Activated CD8-positive, alpha-beta memory T cell treated with anti-CD3 and anti-CD28 coated beads, Interleukin-2, amount 50 U/mL, for 4 hours (primary cell): Measurements from ENCODE around the gene PCDH1.

Source experiments
- DNase-seq: peaks from one replicate; pipeline ENCODE4 v3.0.0-alpha.2; 2020

Gene PCDH1

DNA sequence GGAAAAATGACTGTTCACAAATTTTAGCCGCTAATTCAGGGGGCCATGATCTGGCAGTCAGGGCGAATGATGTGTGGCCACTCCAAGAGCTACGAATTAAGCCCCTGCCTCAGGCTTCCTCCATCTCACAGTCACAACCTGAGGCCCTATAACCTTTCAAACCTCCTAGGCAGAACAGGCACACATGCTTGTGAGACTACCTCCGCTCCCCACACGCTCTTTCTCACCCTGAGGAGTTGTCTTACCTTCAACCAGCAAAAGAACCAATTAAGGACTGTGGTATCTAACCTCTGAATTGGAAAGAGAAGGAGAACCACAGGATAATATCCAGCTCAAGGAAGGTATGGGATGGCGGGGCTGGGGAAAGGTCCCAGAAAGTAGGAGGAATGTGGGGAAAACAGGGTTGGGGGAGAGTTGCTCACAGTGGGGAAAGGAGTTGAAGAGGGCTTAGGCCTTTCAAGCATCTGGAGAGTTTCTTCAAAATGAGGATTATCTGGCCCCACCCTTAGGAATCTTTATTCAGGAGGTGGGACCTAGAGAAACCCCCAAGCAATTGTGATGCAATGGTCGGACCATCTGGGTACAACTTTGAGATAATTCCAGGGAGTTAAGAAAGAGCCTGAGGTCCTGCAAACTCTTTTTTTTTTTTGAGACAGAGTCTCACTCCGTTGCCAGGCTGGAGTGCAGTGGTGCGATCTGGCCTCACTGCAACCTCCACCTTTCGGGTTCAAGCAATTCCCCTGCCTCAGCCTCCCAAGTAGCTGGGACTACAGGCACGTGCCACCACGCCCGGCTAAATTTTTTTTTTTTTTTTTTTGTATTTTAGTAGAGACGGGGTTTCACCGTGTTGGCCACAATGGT, 5.5 kb downstream of the PCDH1 start:
- DNase-seq = no peak

DNA sequence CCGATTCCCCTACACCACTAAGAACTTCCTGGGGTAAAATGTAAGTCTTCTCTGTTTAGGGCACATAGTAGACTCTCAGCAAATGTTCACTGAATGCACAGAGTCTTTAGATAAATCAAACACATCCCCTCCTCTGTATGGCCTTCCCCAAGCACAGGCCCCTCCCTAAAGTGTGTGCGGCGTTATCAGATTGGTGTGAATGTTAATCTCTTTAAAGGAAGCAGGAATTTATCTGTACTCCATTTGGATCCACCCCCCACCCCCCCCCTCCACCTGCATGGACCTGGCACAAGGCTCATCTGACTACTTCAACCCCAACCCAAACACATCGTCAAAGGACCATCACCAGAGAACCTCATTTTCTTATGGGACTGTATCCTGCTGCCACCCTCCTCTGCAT, 6.3 kb downstream of the PCDH1 start:
- DNase-seq = no peak

DNA sequence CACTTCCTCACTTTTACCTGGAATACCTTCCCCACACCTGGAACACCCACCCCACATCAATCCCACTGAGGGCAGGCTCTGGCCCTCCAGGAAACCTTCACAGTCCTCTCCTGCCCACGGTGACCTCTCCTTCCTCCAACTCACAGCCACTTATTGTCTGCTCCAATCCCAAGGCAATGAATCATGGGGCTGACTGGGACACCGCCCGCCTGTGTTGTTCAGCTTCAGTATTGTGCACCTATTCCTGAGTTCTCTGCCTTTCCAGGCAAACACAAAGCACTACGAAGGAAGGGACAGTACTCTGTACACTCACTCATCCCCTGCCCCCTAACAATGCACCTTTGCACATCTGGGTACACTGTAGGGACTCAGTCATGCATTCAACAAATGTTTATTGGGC, 7.3 kb downstream of the PCDH1 start:
- no peak for DNase-seq

DNA sequence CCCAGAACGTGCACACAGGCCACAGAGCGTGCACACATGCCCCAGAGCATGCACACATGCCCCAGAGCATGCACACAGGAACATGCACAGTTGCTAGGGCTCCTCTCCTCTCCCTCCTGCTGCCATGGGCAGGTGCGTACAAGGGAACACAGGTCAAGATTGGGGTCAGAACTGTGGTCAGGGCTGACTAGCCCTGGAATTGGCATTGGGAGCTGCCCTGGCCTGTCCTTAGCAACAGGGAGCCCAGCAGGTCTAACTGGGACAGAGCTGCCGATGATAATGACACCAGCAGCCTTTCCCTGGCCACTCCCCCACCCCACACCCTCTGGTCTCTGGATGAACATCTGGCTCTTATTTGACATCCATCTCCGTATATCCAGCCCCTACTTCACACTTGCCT, 8.0 kb downstream of the PCDH1 start:
- DNase-seq = no peak

DNA sequence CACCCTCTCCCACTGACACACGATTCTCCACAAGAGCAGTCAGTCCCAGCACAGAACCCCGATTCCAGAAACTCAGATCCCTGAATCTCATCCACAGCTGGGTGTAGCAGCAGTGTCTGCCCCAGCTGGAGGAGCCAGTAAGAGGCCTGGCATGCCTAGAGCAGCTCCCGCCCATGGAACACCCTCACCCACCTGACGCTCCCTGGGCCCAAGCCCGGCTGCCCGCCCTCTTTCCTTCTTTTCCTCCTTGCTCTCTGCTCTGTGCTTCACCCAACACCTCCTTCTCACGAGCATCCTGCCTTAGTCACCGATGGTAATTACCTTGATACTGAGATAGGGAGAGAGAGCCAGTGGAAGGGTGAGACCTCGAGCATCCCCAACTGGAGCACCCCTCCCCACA, 8.7 kb downstream of the PCDH1 start:
- DNase-seq = no peak

DNA sequence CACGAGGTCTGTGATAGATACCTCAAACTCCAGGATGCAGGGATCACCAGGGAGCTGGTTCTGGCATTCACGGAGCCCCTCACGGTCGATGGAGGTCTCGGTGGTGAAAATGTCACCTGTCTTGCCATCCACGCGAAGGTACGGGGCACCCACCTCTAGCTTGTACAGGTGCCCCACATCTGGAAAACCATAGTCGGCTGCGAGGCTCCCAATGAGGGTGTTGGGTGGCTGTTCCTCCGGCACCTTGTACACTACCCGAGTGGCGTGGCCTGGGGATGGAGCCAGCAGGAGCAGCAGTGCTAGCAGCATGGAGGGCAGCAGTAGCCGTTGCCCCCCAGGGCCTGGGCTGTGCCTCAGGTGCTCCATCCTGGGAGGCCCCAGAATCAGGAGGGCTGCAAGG, 9.2 kb downstream of the PCDH1 start:
- DNase-seq = no peak

DNA sequence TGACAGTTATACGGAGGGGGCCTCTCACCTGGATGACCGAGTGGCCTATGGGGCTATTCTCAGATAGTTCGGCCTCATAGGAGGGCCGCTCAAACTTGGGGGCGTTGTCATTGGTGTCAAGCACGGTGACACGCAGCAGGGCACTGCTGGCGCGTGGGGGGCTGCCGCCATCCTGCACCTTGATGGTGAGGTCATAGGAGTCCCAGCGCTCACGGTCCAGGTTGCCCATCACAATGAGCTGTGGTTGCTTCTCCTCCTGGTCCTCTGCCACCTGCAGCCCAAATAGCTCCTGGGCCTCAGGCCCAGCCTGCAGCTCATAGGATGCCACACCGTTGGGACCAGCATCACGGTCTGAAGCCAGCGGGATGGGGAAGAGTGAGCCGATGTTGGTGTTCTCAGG, 9.7 kb downstream of the PCDH1 start:
- no peak for DNase-seq

DNA sequence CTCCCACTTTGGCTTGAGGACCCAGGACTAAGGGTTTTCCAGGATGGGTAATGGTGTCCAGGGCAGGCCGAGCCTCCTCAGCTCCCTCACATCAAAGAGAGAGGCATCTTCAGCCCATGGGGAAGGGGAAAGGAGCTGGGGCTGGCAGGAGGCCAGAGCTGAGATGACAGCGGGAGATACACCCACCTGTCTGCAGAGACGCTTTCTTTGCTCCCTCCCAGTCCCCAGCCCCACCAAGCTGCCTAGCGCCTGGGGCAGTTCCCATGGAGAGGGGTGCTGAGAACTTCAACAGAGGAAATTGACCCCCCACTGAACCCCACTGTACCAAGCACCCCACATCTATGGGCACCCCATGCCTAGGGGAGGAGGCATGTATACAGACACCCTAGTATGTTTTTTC, 10.6 kb downstream of the PCDH1 start:
- DNase-seq = no peak

DNA sequence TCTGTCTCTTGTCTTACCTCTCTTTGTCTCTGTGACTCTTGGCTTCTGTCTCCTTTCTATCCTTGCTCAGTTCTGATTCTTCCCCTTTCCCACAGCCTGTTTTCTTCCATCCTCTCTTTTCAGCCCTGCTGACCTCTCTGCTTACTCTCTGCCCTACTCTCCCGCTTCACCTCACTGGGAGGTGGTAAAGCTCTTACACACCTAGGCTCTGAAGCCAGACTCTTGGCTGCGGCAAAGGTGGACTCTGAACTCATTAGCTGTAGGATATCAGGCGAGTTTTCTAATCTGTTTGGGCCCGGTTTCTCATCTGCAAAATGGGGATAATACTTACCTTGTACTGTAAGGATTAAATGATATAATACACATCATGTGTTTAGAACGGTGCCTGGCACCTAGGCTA, 11.1 kb downstream of the PCDH1 start:
- no peak for DNase-seq

DNA sequence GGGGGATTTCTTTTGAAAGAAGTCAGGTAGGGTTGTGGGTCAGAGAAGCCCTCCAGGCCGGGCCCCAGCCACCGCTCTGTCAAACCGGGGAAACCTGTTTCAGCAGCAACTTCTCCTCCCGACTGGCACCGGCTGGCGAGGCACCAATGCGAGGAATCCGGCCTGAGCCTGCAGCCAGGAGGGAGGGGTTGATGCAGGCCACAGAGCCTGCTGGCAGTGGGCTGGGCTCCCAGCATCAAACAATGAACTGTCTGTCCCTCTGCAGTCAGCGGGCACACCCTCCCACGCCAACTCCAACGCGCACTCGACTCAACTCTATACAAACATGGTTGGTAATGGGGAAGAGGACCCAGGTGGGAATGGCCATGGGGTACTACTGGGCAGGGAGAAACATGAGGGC, 12.1 kb downstream of the PCDH1 start:
- DNase-seq = no peak

DNA sequence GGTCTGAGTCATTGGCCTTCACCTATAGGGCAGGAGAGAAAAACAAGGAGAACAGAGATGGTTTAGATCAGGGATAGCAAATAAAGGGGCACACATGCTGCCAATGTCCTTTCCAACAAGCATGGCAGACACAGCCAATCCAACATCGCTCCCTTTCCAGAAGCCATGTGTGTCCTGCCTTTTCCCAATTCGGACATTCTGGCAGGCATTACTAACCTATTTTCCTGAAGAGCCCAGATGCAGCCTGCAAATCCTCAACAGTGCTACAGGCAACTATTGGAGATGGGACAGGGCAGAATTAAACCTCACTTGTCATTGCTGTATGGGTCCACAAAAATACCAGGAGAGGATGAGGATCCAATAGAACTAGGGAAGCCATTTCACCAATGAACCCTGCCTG, 12.8 kb downstream of the PCDH1 start:
- no peak for DNase-seq

DNA sequence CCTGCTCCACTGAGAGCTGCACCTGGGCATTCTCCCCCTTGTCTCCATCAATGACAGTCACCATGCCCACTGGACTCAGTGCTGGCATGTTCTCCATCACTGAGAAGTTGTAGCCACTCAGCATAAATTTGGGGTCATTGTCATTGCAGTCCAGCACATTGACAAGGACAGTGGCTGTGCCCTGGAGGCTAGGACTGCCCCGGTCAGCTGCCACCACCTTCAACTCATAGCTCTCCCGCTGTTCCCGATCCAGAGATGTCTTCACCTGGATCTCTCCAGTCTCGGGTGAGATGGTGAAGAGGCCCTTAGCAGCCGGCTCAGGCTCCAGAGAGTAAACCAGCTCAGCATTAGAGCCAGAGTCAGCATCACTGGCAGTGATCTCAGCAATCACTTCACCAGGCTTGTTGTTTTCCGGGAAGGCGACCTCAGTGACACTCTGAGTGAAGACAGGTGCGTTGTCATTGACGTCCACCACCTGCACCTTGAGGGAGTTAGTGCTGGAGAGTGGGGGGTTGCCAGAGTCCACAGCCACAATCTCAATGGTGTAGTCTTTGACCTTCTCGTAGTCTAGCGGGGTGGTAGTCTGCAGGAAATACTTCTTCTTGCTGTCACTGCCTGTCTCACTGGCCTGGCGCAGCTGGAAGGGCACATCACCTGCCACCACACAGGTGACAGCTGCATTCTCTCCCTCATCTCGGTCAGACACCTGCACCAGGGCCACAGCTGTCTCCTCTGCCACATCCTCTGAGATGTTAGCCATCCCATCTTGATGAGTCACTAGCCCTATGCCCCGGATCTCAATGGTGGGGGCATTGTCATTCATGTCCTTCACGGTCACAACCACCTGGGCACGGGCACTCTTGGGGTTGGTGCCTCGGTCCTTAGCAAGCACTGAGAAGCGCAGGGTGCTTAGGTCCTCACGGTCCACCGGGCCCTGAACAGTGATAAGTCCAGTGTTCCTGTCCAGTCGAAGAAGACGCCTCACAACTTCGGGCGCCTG, 13.5 kb downstream of the PCDH1 start:
- DNase-seq = no peak

DNA sequence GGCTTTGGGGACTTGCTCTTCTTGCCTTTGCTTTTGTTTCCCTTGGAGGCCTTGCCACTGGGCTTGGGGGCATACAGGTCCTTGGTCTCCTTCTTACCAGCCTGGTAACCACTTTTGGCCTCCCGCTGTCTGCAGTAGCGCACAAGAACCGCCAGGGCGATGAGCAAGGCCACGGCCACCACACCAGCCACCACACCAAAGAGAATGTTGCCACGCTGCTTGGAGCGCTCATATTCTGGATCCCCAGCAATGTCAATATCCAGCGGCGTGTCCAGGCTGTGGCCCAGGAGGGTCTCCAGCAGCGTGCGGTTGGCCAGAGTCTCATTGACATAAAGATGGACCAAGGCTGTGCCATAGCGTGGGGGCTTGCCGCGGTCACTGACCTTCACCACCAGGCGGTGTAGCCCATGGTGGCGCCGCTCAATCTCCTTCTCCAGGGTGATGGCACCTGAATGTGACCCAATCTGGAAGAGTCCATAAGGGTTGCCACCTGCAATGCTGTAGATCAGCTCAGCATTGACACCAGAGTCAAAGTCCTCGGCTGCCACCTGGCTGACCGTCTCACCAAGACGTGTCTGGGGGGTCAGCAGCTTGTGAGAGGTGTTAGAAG, 14.5 kb downstream of the PCDH1 start:
- no peak for DNase-seq

DNA sequence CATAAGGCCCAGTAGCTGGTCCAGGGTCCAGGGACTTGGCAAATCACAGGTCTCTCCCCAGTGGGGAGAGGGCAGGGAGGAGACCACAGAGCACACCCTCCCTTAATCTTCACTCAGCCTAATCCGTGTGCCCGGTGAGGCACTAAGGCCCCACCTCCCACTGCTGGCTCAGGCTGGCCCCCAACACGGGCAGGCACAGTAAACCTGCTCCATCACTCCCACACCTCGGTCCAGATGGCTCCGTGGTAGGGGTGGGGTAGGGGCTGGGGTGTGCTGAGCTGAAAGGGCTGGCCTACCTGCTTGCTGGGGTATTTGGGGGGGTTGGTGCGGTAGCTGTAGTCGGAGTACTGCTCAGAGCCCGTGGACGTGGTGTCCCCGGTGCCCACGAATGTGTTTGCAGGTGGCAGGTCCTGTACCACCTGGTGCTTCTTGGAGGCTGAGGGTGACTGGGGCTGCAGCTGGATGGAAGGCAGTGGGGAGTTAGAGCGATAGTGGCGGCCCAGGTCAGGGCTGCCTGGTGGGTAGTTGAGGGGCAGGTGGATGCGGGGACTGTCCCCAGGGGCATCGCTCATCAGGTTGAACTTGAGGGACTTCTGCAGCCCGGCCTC, 15.2 kb downstream of the PCDH1 start:
- DNase-seq = no peak

DNA sequence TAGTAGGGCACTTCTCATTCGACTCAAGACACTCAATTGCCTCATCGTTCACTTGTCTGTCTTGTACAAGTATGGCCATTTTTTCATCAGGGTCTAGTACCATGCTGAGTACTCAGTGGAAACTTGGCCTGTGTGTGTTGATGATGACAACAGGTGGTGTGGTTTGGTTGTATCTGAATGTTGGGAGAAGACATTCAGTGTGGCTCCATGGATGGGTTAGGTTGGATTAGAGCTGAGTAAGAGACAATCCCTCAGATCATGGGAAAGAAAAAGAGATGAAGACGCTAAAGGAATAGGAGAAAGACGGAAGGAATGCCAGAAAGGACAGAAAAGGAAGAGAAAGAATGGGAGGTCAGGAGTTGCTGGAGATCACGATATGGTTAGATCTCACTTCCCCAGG, 17.0 kb downstream of the PCDH1 start:
- DNase-seq = no peak

DNA sequence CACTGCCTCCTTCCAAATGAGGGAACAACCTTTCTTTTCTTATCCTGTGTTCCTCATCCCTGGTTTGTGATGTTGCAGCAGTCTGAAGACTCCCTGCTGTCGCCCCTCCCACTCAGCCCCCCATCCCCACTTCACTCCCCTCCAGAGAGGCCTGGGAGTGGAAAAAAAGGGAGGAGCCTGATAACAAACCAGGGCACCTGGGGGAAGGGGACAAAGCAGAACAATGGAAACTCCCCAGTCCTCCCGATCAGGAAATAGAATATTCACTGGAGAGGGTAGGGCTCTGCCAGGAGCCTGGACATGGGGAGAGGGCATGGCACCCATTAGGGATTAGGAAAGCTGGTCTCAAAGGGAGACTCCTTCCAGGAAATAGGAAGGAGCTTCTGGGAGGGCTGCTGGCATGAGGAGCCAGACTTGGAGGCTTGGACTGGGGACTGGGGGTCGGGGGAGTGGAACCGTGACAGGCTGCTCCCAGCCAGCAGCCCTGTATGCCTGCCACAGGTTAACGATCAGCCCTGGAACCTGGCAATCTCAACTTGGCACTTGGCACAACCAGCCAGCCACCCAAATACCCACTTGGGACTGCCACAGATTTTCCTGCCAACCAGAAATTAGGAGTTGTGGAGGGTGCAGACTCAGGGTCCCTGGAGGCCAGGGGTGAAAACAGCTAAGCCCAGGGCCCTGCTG, 20.0 kb downstream of the PCDH1 start:
- DNase-seq = no peak

DNA sequence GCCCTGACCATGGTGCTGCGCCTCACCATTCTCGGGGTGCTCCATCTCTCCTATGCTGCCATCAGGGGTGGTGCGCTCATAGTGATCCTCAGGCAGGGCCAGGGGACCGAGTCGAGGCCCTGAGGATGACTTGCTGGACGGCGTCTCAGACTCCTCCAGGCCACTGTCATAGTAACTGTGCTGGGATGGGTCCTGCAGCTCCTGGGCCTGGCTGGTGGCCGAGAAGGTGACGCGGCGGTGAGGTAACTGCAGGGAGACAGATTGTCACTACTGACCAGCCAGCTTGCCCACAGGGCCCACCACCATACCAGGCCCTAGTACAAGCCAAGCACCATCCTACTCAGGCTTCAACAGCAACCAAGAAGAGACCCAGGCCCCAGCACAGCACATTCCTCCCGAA, 21.0 kb downstream of the PCDH1 start:
- DNase-seq = no peak

DNA sequence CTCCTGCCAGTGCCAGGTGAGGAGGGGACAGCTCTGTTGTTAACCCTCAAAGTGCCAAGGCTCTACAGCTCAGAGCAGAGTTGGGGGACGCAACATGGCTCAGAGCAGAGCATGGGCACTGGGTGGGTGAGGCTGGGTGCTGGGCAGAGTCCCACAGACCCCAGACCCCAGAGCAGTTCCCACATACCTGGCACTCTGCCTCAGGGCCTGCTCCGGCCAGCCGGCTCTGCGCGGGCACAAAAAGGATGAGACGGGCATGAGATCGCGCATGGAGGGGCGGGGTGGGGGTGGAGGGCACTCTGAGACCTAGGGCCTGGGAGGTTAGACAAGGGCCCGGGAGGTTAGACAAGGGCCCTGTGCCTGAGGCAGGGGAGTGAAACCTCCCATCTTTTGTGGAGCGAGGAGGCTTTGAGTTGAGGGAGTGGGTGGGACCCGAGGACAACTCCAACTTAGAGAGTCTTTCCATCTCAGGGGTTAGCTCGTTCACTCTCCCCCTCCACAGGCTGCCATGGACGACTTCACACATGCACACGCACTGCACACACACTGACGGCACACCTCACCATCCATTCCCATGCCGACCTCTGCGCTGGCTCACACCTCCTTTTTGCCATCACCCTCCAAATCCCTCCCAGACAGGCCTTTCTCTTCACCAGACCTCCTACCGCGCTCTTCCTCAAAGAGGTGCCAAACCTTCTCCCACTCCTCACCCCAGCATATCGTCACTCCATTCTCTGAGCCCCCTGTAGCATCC, 22.0 kb downstream of the PCDH1 start:
- no peak for DNase-seq

DNA sequence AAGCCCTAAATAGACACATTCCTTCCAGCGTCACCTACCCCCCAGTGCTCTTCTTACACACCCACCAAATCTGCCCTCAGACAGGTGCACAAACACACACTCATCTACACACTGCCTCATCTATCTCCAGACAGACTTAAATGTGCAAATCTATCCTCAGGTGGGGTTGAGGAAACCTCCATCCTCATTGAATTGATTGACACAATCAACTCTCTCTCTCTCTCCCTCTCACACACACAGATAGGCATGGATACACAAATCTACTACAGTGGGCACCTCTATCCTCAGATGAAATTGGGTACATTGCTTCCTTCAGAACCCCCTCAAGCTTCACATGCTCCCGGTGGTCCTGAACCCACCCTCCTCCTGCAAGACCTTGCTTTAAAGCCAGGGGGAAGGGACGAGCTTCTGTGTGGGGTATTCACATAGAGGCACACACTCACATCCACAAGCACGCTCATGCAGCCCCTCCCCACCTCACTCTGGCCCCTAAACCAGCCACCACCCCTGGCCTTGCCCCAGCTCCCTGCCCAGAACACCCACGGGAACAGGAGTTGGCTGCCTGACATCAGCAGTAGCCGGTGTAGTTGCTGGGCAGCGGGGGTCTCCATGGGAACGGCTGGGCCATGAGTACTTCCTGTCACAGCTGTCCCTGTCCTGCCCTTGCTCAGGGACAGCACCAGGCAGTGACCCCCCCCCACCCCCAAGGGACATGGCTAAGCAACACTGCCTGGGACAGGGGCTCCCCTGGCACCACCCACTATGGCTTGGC, 22.8 kb downstream of the PCDH1 start:
- no peak for DNase-seq

DNA sequence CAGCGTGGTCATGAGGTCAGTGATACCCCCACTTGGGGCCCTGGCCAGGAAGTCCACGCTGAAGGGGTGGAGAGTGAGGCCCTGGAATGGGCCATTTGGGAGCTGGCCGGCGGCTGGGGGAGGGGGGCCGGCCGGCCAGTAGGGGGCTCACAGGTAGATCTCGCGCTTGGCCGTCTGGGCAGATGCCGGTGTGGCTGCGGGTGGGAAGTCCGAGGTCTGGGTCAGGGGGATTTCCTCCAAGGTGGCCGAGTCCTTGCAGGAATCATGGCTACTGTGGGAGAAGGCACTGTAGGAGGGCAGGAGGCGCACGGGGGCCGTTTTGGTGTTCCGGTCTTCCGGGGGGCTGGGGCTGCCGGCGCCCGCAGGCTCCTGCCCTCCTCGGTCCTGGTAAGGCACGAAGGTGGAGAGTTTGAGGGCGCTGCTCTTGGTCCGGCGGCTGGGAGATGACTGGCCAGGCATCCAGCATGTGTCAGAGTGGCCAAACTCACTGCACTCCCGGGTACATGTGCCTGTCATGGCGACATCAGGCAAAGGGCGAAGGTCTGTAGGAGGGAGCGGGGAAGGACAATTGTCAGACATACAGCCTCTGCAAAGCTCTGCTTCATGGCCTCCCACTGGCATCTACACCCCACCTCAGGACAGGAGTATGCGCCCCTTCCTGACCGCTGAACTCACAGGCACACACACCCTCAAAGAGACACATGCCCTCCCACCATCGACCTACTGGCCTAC, 24.1 kb downstream of the PCDH1 start:
- DNase-seq = no peak
